T47D (cell line): Measurements from ENCODE around the gene OR9I1.

ENCODE experiments used
- DNase-seq, 2 experiments: peaks; one replicate each; pipeline versions ENCODE4 v3.0.0 to v3.0.0-alpha.2; 2011 to 2012; ENCODE audit warnings: low read depth in 1 of 2, low spot score in 1 of 2
- JUND ChIP-seq: IDR thresholded peaks from 2 replicates; pipeline ENCODE4 v1.6.1; 2012; ENCODE audit warnings: low read depth
- in situ Hi-C: cut with HindIII; loops from 2 replicates; pipeline ENCODE4 v1.10.0; 2016; ENCODE audit warnings: low sequenced_read_pairs, low pct_unique_long_range_greater_than_20kb

Gene OR9I1, protein sequence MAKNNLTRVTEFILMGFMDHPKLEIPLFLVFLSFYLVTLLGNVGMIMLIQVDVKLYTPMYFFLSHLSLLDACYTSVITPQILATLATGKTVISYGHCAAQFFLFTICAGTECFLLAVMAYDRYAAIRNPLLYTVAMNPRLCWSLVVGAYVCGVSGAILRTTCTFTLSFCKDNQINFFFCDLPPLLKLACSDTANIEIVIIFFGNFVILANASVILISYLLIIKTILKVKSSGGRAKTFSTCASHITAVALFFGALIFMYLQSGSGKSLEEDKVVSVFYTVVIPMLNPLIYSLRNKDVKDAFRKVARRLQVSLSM

DNA sequence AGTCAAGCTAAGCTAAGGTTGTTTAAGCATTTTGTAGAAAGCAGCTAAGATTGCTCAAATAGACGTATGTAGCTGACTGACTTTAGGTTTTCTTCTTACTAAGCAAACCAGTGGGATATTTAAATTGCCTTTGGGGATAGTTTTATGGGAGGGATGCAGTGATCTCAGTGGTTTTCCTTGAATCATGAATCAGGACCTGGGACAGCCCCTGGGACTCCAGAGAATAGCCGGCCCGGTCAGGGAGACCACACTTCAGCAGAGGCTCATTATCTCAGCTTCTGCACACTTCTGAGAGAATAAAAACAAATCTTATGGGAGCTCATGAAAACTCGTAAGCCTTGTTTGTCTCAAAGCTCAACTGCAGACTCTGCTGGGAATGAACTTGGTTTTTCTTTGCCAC lies at the start of gene OR9I1:
Gene OR9I1, minus strand, starts transcription at position 62 of the 400 bp plus-strand sequence. CDS start 6,086 bp downstream, outside the sequence.
- DNase-seq, result peak in 1 of 2 experiments; percentile 7
- in situ Hi-C loops, result no loop called here
- no peak for TF ChIP-seq JUND

DNA sequence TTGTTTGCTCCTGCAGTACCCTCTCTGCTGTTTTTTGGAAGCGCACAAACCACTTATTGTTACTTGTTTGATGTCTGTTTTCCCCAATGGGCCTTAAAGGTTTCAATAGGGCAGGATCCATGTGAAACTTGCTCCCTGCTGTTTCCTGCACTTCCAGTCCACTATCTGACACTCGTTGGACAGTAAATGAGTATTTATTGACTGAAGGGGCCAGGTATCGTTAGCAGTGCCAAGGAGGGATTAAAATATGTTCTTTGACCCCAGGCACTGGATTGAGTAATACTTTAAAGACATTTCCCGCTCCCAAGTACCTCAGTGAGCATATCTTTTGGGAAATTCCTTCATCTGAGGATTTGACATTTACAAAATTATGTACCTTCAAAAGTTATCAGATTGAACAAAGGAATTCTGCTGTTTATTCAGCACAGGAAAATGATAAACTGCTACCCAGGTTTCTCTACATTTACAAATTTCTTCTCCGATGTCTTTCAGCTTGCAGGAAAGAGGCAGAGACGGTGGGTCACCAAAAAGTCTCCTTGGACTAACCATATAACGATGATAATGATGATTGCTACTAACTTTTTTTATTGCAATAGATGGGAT lies 40.3 kb upstream of the OR9I1 start:
- DNase-seq, result peak in 1 of 2 experiments; percentile 13
- TF ChIP-seq JUND, result no peak
- in situ Hi-C loops, result no loop called here

DNA sequence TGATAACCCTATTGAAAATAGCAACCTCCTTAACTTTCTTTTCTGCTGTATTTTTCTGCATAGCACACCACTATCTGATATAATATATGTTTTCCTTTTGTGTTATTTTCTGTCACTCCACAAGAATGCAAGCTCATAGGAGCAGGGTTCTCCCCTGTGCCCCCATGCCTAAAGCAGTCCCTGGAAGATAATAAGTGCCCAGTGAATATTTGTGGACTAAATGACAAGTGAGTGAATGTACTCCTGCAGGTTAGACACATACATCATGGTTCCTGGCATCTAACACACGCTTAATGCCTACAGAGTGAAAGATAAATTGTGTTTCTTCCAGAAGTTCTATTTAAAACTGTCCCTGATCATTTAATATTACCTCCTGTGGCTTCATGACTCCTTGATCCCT lies 39.7 kb upstream of the OR9I1 start:
- in situ Hi-C loops, result no loop called here
- DNase-seq, result no peak

DNA sequence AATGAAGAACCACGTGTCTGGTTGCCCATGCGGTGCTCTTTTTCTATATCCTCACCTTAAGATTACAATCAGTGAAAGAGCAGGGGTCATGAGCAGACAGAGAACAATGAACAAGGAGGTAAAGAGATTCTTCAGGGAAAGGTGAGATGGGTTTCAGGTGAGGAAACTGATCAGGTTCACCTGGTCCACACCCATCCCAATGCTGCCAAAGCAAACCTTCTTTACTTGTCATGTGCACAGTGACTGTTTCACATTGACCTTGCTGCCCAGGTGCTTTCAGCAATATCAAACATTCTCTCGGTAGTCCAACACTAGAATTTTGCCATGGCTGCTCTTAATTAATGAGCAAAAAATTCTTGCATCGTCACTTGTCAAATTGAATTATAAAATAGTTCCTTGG lies 39.1 kb upstream of the OR9I1 start:
- TF ChIP-seq JUND, result no peak
- in situ Hi-C loops, result no loop called here

More for the DNA sequence above, 39.7 kb upstream of the OR9I1 start:
- TF ChIP-seq JUND, result no peak

DNA sequence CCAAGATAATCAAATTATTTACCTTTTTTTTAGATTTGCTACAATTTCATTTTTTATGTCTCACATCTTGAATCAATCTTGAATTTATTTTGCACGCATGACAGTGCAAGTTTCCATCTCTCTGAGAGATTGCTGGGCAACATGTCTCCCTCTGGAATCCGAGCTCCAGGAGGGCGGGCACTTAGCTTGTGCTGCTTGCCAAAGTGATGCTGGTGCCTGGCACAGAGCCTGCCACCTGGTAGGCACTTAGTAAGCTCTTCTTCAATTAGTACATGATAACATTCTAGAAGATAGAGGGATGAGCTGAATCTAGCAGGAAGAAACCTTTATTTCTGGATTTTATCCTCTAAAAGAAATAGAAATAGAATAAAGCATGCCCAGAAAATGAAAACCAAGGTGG lies 27.5 kb upstream of the OR9I1 start:
- TF ChIP-seq JUND, result no peak
- in situ Hi-C loops, result no loop called here
- no peak for DNase-seq

More for the DNA sequence above, 39.1 kb upstream of the OR9I1 start:
- no peak for DNase-seq

DNA sequence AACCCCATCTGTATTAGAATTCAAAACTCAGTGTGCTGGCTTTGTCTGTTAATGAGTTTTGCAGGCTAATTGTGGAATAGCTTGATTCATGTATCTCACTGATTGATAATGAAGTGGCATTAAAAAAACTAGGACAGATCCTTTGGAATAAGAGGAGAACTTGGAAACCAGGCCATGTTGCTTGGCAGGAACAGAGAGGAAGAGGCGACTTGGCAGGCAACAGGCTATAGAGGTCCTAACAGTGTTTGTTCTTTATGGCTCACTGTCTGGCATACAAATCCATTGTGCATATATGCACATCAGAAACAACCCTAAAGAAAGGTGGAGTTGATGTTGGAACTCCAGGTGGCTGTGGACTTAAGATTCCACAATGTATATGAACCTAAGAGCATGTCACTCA lies 17.4 kb upstream of the OR9I1 start:
- no peak for TF ChIP-seq JUND
- no peak for DNase-seq
- in situ Hi-C loops, result no loop called here

DNA sequence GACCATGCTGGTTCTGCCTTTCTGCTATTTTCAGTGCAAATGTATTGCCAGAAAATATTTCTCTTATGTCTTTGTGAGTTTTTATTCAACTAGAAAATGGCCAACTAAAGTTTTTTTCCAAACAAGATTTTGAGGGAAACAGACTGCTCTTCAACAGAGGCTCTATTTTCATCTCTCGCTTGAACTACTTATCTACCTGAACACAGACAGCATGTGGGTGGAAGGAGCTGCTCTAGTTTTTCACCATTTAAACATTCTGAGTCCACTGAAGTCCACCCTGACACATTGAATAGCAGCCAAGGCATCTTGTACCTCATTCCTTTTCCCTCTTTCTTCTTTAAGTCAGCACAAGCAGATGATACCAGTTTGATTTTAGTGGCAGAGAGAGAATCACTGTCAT lies 9.8 kb upstream of the OR9I1 start:
- no peak for TF ChIP-seq JUND
- in situ Hi-C loops, result no loop called here
- no peak for DNase-seq

DNA sequence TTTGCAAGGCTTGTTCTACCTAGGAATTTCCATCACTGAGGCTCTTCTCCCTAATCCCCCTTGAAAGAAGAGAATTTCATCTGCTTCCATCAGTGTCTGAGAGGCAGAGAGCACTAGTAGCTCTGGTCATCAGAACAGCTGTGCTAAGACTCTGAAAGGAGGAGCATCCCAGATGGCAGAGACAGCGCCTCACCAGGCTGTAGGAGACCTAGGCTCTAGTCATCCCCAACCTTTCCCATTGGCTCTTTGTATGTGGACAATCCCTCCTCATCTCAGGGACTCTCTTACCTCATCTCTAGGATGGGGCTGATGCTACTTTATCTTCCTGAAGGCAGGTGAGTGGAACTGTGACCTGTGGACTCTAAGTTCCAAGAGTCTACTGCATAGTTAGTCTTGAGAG lies 8.8 kb upstream of the OR9I1 start:
- no peak for DNase-seq
- no peak for TF ChIP-seq JUND
- in situ Hi-C loops, result no loop called here

DNA sequence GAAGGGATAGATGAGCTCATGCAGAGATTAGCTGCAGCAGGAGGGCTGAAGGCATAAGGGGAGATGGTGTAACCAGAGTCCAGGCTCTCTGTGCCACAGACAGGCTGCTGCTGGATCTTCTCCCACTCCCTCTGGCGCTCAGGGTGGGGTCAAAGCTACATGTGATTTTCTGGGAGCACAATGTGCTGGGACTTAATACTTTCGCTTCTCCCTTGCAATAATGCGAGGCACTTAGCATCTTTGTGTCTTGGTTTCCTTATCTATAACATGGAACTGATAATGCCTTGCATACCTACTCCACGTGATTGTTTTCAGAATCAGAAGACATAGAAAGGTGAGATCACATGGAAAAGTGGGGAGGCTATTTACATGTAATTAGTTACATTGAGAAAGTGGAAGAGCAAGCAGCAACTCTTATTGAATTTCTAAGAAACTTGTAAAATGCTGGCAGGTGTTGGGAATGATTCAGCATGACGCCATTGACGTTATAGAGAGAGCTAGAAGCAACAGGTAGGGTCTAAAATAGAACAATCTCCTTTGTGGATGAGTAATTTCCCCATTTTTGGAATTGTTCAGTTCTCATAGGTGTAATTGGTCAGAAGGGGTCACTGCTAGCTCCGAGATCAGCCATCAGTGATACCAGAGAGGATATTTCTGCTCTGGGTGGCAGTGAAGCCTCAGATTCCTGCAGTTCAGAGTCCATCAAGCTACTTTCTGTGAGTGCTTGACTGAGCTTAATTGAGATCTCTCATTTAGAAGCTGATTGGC lies 8.2 kb upstream of the OR9I1 start:
- DNase-seq, result no peak
- in situ Hi-C loops, result no loop called here
- TF ChIP-seq JUND, result no peak

DNA sequence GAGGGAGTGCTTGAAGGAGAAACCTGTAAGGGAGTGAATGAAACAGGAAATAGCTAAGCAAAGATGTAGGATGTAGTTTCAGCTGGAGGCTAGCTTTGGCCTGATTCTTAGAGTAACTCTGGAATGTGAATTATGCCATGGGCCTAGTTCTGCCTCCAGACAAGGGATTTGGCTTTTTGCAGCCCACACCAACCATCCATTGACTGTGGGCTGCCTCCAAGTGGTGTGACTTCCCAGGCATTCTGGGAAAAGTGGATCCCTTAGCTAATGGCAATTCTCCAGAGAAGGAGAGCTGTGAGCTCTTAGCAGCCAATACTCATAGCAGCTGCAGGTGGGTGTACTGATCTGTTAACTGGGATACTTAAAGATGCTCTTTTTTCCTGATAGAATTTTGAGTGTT lies 2.0 kb upstream of the OR9I1 start:
- no peak for DNase-seq
- in situ Hi-C loops, result no loop called here
- TF ChIP-seq JUND, result no peak

DNA sequence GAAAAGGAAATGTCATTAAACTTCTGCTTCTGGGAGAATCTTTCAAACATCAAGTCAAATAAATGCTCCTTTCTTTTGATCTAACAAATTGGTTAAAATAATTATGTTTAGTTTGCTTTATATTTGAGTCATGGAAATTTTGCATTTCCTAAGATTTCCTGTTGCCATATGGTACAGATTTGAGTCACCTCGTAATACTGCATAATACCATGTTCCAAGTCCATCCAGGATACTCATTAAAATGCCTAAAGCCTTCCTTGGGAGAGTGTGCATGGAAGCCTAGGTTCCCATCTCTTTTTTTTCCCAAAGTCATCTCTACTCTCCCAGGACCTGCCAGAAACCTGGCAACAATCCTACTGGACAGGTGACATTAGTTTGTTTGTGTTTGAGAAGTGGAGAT lies 4.2 kb downstream of the OR9I1 start:
- no peak for DNase-seq
- in situ Hi-C loops, result no loop called here

DNA sequence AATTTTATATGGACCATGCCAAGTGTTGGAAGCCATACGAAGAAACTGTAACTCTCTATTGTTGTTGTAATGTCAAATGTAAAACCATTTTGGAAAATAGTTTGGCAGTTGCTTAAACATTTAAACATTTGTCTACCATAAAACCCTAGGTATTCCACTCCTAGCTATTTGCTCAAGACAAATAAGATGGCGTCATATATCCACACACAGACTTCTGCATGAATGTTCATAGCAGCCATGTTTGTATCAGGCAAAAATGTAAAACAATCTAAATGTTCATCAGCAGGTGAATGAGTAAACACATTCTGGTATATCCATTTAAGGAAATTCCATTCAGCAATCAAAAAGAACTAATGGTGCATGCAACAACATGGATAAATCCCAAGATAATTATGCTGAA lies 27.9 kb downstream of the OR9I1 start:
- in situ Hi-C loops, result no loop called here
- peak; percentile 81; the same call in 1 of the 2 replicates for TF ChIP-seq JUND
- DNase-seq, result peak; percentile 56 to 79

More for the DNA sequence above, 4.2 kb downstream of the OR9I1 start:
- no peak for TF ChIP-seq JUND

DNA sequence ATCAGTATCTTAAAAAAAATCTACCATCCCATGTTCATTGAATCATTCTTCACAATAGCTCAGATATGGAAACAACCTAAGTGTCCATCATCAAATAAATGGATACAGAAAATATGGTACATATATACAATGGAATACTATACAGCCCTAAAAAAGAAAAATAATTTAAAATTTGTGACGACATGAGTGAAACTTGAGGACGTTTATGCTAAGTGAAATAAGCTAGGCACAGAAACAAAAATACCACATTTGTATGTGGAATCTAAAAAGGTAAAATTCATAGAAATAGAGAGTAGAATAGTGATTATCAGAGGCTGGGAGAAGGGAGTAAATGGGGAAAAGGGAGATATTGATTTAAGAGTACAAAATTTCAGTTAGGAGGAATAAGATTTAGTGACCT lies 38.8 kb downstream of the OR9I1 start:
- TF ChIP-seq JUND, result no peak
- in situ Hi-C loops, result no loop called here
- no peak for DNase-seq

DNA sequence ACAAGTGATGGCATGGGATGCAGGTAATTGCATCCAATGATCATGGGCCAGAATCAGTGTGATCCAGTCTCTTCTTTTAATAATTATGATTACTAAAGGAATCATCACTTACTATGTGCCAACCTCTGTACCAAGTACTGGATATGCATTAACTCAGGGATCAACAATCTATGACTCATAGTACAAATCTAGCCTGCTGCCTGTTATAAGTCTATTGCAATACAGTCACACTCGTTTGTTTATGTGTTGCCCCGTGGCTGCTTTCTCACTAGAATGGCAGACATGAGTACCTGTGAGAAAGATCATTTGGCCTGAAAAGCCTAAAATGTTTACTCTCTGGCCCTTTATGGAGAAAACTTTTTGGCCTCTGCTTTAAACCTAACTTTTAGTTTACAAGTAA lies 49.5 kb downstream of the OR9I1 start:
- TF ChIP-seq JUND, result no peak
- in situ Hi-C loops, result no loop called here

More for the DNA sequence above, 49.5 kb downstream of the OR9I1 start:
- DNase-seq, result no peak
